Omental fat pad (tissue), 4 donors: Measurements from ENCODE around the gene ARHGEF12. TPM values are rescaled to one million over a fixed set of nuclear protein-coding genes. Genes with fewer than 3 reads are reported as not detected.
A peak's percentile ranks its signal among the peaks of the same experiment; 100 is the strongest.

Source experiments
- ATAC-seq: fragments of 150-250 bp; one replicate; pipeline ENCODE4 v1.9.1; 2016; ENCODE audit warnings: mild to moderate bottlenecking, moderate library complexity; ENCODE audit not compliant: low FRiP score
- DNase-seq: peaks from one replicate; pipeline ENCODE4 v3.0.0-alpha.2; 2019; ENCODE audit warnings: low spot score
- CTCF ChIP-seq, 3 donors: fragments of 450-650 bp; IDR thresholded peaks; one replicate each; pipeline ENCODE4 v1.5.1; 2016 to 2017; ENCODE audit warnings: antibody characterized with exemption in 3 of 3, mild to moderate bottlenecking in 3 of 3, moderate library complexity in 2 of 3
- total RNA-seq, 4 donors: library from RNA; depleted of rRNA; stranded (reverse); fragments of >200 nt; gene quantifications; one replicate each; pipeline ENCODE4 v1.1.0, GENCODE V29; 2016

The ARHGEF12 gene
- total RNA-seq, 4 donors from 2014 or later = 69.8 to 137 (median 75.2) TPM

- ATAC-seq = no peak
Observed at GRCh38 chr11:120410622-120411380, 74.6 kb downstream of the ARHGEF12 start.

GRCh38 chr11:120413480-120413879 lies 77.3 kb downstream of the ARHGEF12 start:
- ATAC-seq (peak; percentile 70), DNase-seq (no peak)
- no peak for TF ChIP-seq CTCF (IDR thresholded peaks at IDR 0.05)

More at GRCh38 chr11:120410622-120411380, 74.6 kb downstream of the ARHGEF12 start:
- no peak for TF ChIP-seq CTCF (IDR thresholded peaks at IDR 0.05)
- DNase-seq = no peak

GRCh38 chr11:120420572-120420971 lies 84.4 kb downstream of the ARHGEF12 start:
- ATAC-seq = no peak
- no peak for TF ChIP-seq CTCF (IDR thresholded peaks at IDR 0.05)
- no peak for DNase-seq

- DNase-seq (no peak), ATAC-seq (no peak)
- no peak for TF ChIP-seq CTCF (IDR thresholded peaks at IDR 0.05)
Observed at GRCh38 chr11:120424185-120424969, 88.2 kb downstream of the ARHGEF12 start.

GRCh38 chr11:120424970-120425332 lies 88.7 kb downstream of the ARHGEF12 start:
- no peak for ATAC-seq

GRCh38 chr11:120425527-120425926 lies 89.3 kb downstream of the ARHGEF12 start:
- TF ChIP-seq CTCF (IDR thresholded peaks at IDR 0.05) = no peak

More at GRCh38 chr11:120424970-120425332, 88.7 kb downstream of the ARHGEF12 start:
- TF ChIP-seq CTCF (IDR thresholded peaks at IDR 0.05) = no peak
- no peak for DNase-seq

More at GRCh38 chr11:120425527-120425926, 89.3 kb downstream of the ARHGEF12 start:
- ATAC-seq = no peak
- no peak for DNase-seq
